ENCODE results near the gene HCK.

DNA sequence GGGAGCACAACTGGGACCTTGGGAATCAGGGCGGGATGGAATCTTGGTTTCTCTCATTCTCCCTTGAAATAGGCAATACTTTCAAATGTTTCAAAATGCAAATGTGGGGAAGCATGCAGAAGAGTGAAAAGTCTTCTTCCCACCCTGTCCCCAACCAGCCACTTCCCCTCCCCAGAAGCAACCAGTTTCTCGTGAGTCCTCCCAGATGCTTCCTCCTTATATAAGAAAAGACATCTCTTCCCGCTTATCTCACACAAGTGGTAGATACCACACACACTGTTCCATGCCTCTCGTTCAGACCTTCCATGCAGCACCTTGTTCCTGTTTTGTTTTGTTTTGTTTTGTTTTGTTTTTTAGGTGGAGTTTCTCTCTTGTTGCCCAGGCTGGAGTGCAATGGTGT, 25.1 kb downstream of the HCK start:
- TF ChIP-seq, protein P1, sequence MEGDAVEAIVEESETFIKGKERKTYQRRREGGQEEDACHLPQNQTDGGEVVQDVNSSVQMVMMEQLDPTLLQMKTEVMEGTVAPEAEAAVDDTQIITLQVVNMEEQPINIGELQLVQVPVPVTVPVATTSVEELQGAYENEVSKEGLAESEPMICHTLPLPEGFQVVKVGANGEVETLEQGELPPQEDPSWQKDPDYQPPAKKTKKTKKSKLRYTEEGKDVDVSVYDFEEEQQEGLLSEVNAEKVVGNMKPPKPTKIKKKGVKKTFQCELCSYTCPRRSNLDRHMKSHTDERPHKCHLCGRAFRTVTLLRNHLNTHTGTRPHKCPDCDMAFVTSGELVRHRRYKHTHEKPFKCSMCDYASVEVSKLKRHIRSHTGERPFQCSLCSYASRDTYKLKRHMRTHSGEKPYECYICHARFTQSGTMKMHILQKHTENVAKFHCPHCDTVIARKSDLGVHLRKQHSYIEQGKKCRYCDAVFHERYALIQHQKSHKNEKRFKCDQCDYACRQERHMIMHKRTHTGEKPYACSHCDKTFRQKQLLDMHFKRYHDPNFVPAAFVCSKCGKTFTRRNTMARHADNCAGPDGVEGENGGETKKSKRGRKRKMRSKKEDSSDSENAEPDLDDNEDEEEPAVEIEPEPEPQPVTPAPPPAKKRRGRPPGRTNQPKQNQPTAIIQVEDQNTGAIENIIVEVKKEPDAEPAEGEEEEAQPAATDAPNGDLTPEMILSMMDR (IDR thresholded peaks at IDR 0.05), result no peak
- TF ChIP-seq, protein P2, sequence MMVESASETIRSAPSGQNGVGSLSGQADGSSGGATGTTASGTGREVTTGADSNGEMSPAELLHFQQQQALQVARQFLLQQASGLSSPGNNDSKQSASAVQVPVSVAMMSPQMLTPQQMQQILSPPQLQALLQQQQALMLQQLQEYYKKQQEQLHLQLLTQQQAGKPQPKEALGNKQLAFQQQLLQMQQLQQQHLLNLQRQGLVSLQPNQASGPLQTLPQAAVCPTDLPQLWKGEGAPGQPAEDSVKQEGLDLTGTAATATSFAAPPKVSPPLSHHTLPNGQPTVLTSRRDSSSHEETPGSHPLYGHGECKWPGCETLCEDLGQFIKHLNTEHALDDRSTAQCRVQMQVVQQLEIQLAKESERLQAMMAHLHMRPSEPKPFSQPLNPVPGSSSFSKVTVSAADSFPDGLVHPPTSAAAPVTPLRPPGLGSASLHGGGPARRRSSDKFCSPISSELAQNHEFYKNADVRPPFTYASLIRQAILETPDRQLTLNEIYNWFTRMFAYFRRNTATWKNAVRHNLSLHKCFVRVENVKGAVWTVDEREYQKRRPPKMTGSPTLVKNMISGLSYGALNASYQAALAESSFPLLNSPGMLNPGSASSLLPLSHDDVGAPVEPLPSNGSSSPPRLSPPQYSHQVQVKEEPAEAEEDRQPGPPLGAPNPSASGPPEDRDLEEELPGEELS (CRISPR knock-in tag; IDR thresholded peaks at IDR 0.05), result no peak
- TF ChIP-seq, protein P3, sequence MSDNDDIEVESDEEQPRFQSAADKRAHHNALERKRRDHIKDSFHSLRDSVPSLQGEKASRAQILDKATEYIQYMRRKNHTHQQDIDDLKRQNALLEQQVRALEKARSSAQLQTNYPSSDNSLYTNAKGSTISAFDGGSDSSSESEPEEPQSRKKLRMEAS (CRISPR knock-in tag; IDR thresholded peaks at IDR 0.05), result no peak
- no peak for TF ChIP-seq EMX1 (CRISPR knock-in tag; IDR thresholded peaks at IDR 0.05)
- TF ChIP-seq, protein P4, sequence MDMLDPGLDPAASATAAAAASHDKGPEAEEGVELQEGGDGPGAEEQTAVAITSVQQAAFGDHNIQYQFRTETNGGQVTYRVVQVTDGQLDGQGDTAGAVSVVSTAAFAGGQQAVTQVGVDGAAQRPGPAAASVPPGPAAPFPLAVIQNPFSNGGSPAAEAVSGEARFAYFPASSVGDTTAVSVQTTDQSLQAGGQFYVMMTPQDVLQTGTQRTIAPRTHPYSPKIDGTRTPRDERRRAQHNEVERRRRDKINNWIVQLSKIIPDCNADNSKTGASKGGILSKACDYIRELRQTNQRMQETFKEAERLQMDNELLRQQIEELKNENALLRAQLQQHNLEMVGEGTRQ (CRISPR knock-in tag; IDR thresholded peaks at IDR 0.05), result no peak
- TF ChIP-seq, protein P5, sequence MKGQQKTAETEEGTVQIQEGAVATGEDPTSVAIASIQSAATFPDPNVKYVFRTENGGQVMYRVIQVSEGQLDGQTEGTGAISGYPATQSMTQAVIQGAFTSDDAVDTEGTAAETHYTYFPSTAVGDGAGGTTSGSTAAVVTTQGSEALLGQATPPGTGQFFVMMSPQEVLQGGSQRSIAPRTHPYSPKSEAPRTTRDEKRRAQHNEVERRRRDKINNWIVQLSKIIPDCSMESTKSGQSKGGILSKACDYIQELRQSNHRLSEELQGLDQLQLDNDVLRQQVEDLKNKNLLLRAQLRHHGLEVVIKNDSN (CRISPR knock-in tag; IDR thresholded peaks at IDR 0.05), result no peak
- TF ChIP-seq, protein P6, sequence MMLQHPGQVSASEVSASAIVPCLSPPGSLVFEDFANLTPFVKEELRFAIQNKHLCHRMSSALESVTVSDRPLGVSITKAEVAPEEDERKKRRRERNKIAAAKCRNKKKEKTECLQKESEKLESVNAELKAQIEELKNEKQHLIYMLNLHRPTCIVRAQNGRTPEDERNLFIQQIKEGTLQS (CRISPR knock-in tag; conservative IDR thresholded peaks at IDR 0.05), result no peak
- TF ChIP-seq, protein P7, sequence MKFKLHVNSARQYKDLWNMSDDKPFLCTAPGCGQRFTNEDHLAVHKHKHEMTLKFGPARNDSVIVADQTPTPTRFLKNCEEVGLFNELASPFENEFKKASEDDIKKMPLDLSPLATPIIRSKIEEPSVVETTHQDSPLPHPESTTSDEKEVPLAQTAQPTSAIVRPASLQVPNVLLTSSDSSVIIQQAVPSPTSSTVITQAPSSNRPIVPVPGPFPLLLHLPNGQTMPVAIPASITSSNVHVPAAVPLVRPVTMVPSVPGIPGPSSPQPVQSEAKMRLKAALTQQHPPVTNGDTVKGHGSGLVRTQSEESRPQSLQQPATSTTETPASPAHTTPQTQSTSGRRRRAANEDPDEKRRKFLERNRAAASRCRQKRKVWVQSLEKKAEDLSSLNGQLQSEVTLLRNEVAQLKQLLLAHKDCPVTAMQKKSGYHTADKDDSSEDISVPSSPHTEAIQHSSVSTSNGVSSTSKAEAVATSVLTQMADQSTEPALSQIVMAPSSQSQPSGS (CRISPR knock-in tag; IDR thresholded peaks at IDR 0.05; ENCODE audit: borderline replicate concordance, low read depth), result no peak

Measured in WTC11 (cell line).